Endothelial cell of umbilical vein (primary cell): ENCODE results near the gene MAP1B. TPM values are rescaled to one million over a fixed set of nuclear protein-coding genes. Genes with fewer than 3 reads are reported as not detected.

Experiments used
- BruUV-seq: library from RNA; stranded (reverse); fragments of 400-500 nt; replicated peaks from 2 replicates; lab custom pipeline; 2021; lab: Mats Ljungman, UMichigan
- CTCF ChIA-PET: fragments of 300-600, 350-600 bp; sonication (Branson Sonifier 250); formaldehyde crosslinking; loops from one replicate; lab custom pipeline; 2021; ENCODE audit warnings: antibody characterized with exemption, inconsistent platforms; lab: Charles Lee
- POLR2A ChIA-PET: fragments of 300-600, 350-600 bp; sonication (Branson Sonifier 250); formaldehyde crosslinking; loops from one replicate; lab custom pipeline; 2021; ENCODE audit warnings: antibody characterized with exemption, inconsistent platforms; lab: Charles Lee
- DNase-seq: peaks from one replicate; pipeline ENCODE4 v3.0.0-alpha.2; 2011; ENCODE audit warnings: low read depth, low spot score
- FAIRE-seq: peaks from 2 replicates; lab custom pipeline; 2011; peaks lifted over from hg19 to GRCh38; lab: Jason Lieb, UNC
- H2AFZ ChIP-seq: 2 replicates; pipeline ENCODE4 v1.6.0; 2012; ENCODE audit warnings: low read depth, low read length, control low read depth, inconsistent platforms
- H3K27ac ChIP-seq: 2 replicates; pipeline ENCODE4 v1.5.1; 2011; ENCODE audit warnings: low read depth, mild to moderate bottlenecking, control low read depth, low read length, moderate library complexity; ENCODE audit not compliant: insufficient read depth
- H3K27me3 ChIP-seq, 2 experiments: 2 replicates each; pipeline versions ENCODE4 v1.6.0 to v1.6.1; 2011; ENCODE audit warnings: low read length in 2 of 2, mixed read lengths in 1 of 2; ENCODE audit not compliant: control insufficient read depth in 2 of 2, insufficient read depth in 2 of 2
- H3K36me3 ChIP-seq, 2 experiments: 2 replicates in 1 of 2; 3 replicates in 1 of 2; pipeline ENCODE4 v1.5.1; 2011; ENCODE audit warnings: low read length in 2 of 2, mild to moderate bottlenecking in 1 of 2, moderate library complexity in 1 of 2; ENCODE audit not compliant: control insufficient read depth in 2 of 2, insufficient read depth in 2 of 2; ENCODE audit errors: extremely low read depth in 1 of 2
- H3K4me1 ChIP-seq: 3 replicates; pipeline ENCODE4 v1.5.1; 2011; ENCODE audit warnings: mild to moderate bottlenecking, low read length; ENCODE audit not compliant: control insufficient read depth, insufficient read depth; ENCODE audit errors: extremely low read depth
- H3K4me2 ChIP-seq: 2 replicates; pipeline ENCODE4 v1.6.1; 2011; ENCODE audit warnings: low read length, control low read depth, mixed read lengths; ENCODE audit not compliant: insufficient read depth
- H3K4me3 ChIP-seq, 3 experiments: fragments of 200-600 bp in 1 of 3; sonication (generic), shearing (Covaris generic) in 1 of 3; replicated peaks in 1 of 3; 2 replicates each; pipeline ENCODE4 v1.5.1; 2011 to 2016; ENCODE audit warnings: control low read depth in 3 of 3, low read length in 3 of 3, mild to moderate bottlenecking in 2 of 3, inconsistent platforms in 1 of 3, low read depth in 1 of 3, moderate library complexity in 1 of 3; ENCODE audit not compliant: insufficient read depth in 1 of 3
- H3K79me2 ChIP-seq: 2 replicates; pipeline ENCODE4 v1.6.0; 2012; ENCODE audit warnings: low read length, inconsistent platforms; ENCODE audit not compliant: control insufficient read depth, insufficient read depth
- H3K9ac ChIP-seq: replicated peaks from 2 replicates; pipeline ENCODE3; 2011; ENCODE audit warnings: low read length, control low read depth; ENCODE audit not compliant: insufficient read depth; ENCODE audit errors: extremely low read depth
- H3K9me1 ChIP-seq: replicated peaks from 3 replicates; pipeline ENCODE4 v1.6.0; 2011; ENCODE audit warnings: mild to moderate bottlenecking, low read length; ENCODE audit not compliant: control insufficient read depth, insufficient read depth; ENCODE audit errors: extremely low read depth
- H3K9me3 ChIP-seq: replicated peaks from 2 replicates; pipeline ENCODE4 v1.5.1; 2012; ENCODE audit warnings: low read length, inconsistent platforms; ENCODE audit not compliant: control insufficient read depth, insufficient read depth
- H4K20me1 ChIP-seq: replicated peaks from 2 replicates; pipeline ENCODE3; 2011; ENCODE audit warnings: mild to moderate bottlenecking, low read length; ENCODE audit not compliant: control insufficient read depth, insufficient read depth; ENCODE audit errors: extremely low read depth
- EZH2 ChIP-seq: IDR thresholded peaks from 2 replicates; pipeline ENCODE4 v1.6.1; 2012; ENCODE audit warnings: borderline replicate concordance, low read depth, mild to moderate bottlenecking, moderate library complexity, low read length, inconsistent platforms; ENCODE audit not compliant: severe bottlenecking
- FOS ChIP-seq: IDR thresholded peaks from 2 replicates; pipeline ENCODE4 v1.6.1; 2011; ENCODE audit warnings: mild to moderate bottlenecking, low read length, moderate library complexity, borderline replicate concordance; ENCODE audit not compliant: insufficient read depth
- GATA2 ChIP-seq: IDR thresholded peaks from 2 replicates; pipeline ENCODE4 v1.7.0; 2011; ENCODE audit warnings: low read depth, mild to moderate bottlenecking, moderate library complexity, mixed read lengths, low read length; ENCODE audit not compliant: insufficient read length, insufficient read depth
- JUN ChIP-seq: IDR thresholded peaks from 2 replicates; pipeline ENCODE4 v1.6.1; 2011; ENCODE audit warnings: borderline replicate concordance, low read depth; ENCODE audit not compliant: insufficient read length, insufficient read depth
- MAX ChIP-seq: IDR thresholded peaks from 2 replicates; pipeline ENCODE4 v1.6.1; 2011; ENCODE audit not compliant: insufficient read depth, insufficient read length
- MYC ChIP-seq: IDR thresholded peaks from one replicate; pipeline ENCODE4 v1.6.1; 2011; ENCODE audit warnings: mild to moderate bottlenecking, low read depth, low read length
- POLR2A ChIP-seq: IDR thresholded peaks from 2 replicates; pipeline ENCODE4 v1.6.1; 2012; ENCODE audit warnings: low read depth, mild to moderate bottlenecking, control low read depth, low read length
- POLR2AphosphoS5 ChIP-seq: IDR thresholded peaks from 2 replicates; pipeline ENCODE4 v1.6.1; 2012; ENCODE audit warnings: low read depth, mild to moderate bottlenecking, control low read depth, low read length, moderate library complexity; ENCODE audit not compliant: insufficient read depth
- dilution Hi-C: fragments of 300-500 bp; cut with MboI; formaldehyde crosslinking; loops from one replicate; pipeline ENCODE4 v1.15.0; 2019; ENCODE audit warnings: low sequenced_read_pairs; ENCODE audit not compliant: extremely low pct_ligation_motif_present
- intact Hi-C: fragments of 100-400 bp; cut with micrococcal nuclease; formaldehyde crosslinking; loops from one replicate; pipeline ENCODE4 v1.10.0; 2022
- polyA plus RNA-seq, 4 experiments: library from polyadenylated mRNA; depleted of rRNA in 3 of 4; stranded (reverse) in 3 of 4; unstranded in 1 of 4; fragments of >200 nt; gene quantifications; 2 replicates each; pipeline versions ENCODE4 v1.2.1 to v1.2.3, GENCODE V29; 2011 to 2012; ENCODE audit warnings: missing spikeins in 1 of 4
- total RNA-seq: library from RNA; stranded (reverse); gene quantifications from 2 replicates; pipeline ENCODE4 v1.2.3, GENCODE V29; 2021
- TF ChIP-seq, protein P1 (sequence below), 2 donors: IDR thresholded peaks; 1 replicate in 1 of 2; 2 replicates in 1 of 2; pipeline ENCODE4 v1.5.1; 2011; ENCODE audit warnings: low read length in 2 of 2, mild to moderate bottlenecking in 2 of 2, moderate library complexity in 2 of 2, control low read depth in 1 of 2, inconsistent platforms in 1 of 2, low read depth in 1 of 2; ENCODE audit not compliant: insufficient read depth in 1 of 2; ENCODE audit errors: extremely low read depth in 1 of 2

Gene MAP1B
- total and polyA plus RNA-seq, 2 donors (not counting 3 experiments of a cell fraction or from before 2014, with no cell fraction given) = 55.9 to 263 TPM

DNA sequence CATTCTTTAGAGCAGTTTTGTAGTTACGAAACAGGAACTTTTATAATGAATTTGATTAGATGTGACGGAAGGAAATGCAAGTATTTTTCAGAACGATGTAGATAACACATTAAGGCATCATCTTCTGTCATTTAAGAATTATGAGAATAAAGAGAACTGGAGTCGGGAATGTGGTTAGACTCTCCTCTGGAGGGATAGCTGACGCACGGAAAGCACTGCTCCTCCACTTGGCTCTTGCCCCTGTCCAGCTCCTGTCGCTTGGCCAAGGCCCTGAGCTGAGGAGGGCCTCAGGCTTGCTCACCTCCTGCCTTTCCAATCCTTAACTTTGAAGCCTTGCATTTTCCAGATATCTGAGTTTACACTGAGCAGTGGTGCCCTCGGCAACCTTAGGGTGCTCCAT, 60.5 kb downstream of the MAP1B start:
- Histone ChIP-seq H3K27me3 (no peaks in the 10 kb centered on the region), H3K79me2 (peaks cover 83% of the 10 kb centered on the region), H3K4me2 (no peak overlapping the region), H3K9me1 (no peaks in the 10 kb centered on the region), H3K4me1 (peaks cover 21% of the 10 kb centered on the region), H3K27ac (no peak overlapping the region), H2AFZ (no peak overlapping the region), H3K36me3 (peaks cover 2 to 3% of the 10 kb centered on the region in 2 experiments), H3K9ac (no peak overlapping the region), H3K4me3 (no peak overlapping the region), H4K20me1 (peaks cover 2% of the 10 kb centered on the region), H3K9me3 (no peaks in the 10 kb centered on the region)
- dilution Hi-C loops = no loop called here
- TF ChIP-seq POLR2A (no peak), GATA2 (no peak), EZH2 (no peak), POLR2AphosphoS5 (no peak), FOS (no peak), JUN (no peak), MAX (no peak), MYC (no peak)
- TF ChIP-seq, protein P1, sequence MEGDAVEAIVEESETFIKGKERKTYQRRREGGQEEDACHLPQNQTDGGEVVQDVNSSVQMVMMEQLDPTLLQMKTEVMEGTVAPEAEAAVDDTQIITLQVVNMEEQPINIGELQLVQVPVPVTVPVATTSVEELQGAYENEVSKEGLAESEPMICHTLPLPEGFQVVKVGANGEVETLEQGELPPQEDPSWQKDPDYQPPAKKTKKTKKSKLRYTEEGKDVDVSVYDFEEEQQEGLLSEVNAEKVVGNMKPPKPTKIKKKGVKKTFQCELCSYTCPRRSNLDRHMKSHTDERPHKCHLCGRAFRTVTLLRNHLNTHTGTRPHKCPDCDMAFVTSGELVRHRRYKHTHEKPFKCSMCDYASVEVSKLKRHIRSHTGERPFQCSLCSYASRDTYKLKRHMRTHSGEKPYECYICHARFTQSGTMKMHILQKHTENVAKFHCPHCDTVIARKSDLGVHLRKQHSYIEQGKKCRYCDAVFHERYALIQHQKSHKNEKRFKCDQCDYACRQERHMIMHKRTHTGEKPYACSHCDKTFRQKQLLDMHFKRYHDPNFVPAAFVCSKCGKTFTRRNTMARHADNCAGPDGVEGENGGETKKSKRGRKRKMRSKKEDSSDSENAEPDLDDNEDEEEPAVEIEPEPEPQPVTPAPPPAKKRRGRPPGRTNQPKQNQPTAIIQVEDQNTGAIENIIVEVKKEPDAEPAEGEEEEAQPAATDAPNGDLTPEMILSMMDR (IDR thresholded peaks at IDR 0.05; ENCODE audit: extremely low read depth in 1 of 2, insufficient read depth in 1 of 2, low read depth in 1 of 2, low read length in 2 of 2) = no peak
- no peak for DNase-seq
- CTCF ChIA-PET = interaction anchor here (1.3 to 2.0 kb wide), 2 partner anchors 8 to 66 kb away, joined by 3 to 5 read pairs; no protein-coding TSS in a partner anchor
- POLR2A ChIA-PET = no interaction called here
- no peak for FAIRE-seq
- BruUV-seq = no TSS peak
- intact Hi-C loops = loop anchor here (5.0 kb wide), 1 partner anchor 61 kb away; the partner anchor contains the start of gene MAP1B
